HUES6 (cell line): ENCODE data around the gene COL15A1.

Experiments used
- H3K27ac ChIP-seq: 2 replicates; pipeline ENCODE4 v1.7.0; 2013; ENCODE audit warnings: low read depth, mild to moderate bottlenecking, low read length, inconsistent platforms
- H3K27me3 ChIP-seq: 2 replicates; pipeline ENCODE4 v1.6.1; 2013; ENCODE audit warnings: low read length; ENCODE audit not compliant: control insufficient read depth, insufficient read depth
- H3K36me3 ChIP-seq: 2 replicates; pipeline ENCODE4 v1.6.1; 2013; ENCODE audit warnings: low read length; ENCODE audit not compliant: control insufficient read depth, insufficient read depth
- H3K4me1 ChIP-seq: 2 replicates; pipeline ENCODE4 v1.6.1; 2013; ENCODE audit warnings: low read length; ENCODE audit not compliant: control insufficient read depth, insufficient read depth
- H3K4me3 ChIP-seq: 2 replicates; pipeline ENCODE4 v1.5.1; 2013; ENCODE audit warnings: low read depth, low read length
- H3K9ac ChIP-seq: one replicate; pipeline ENCODE4 v1.6.1; 2013; ENCODE audit warnings: mild to moderate bottlenecking, low read length
- H3K9me3 ChIP-seq: 2 replicates; pipeline ENCODE4 v1.6.1; 2013; ENCODE audit warnings: low read depth, low read length; ENCODE audit not compliant: control insufficient read depth, insufficient read depth

COL15A1 gene

GRCh38 chr9:98983295-98984268 lies 39.9 kb downstream of the COL15A1 start:
- no peaks in the 10 kb centered on the region for H3K9me3 ChIP-seq
- no peaks in the 10 kb centered on the region for H3K27me3 ChIP-seq
- no peak overlapping the region for H3K4me3 ChIP-seq
- H3K4me1 ChIP-seq: no peaks in the 10 kb centered on the region
- no peak overlapping the region for H3K27ac ChIP-seq
- no peak overlapping the region for H3K9ac ChIP-seq
- H3K36me3 ChIP-seq: no peaks in the 10 kb centered on the region

- Histone ChIP-seq H3K27ac (no peak overlapping the region), H3K9me3 (no peaks in the 10 kb centered on the region), H3K4me1 (peaks cover 8% of the 10 kb centered on the region; the same call in 1 of the 2 replicates), H3K36me3 (no peaks in the 10 kb centered on the region), H3K4me3 (no peak overlapping the region), H3K27me3 (no peaks in the 10 kb centered on the region), H3K9ac (no peak overlapping the region)
Measured at GRCh38 chr9:98985596-98985995, 41.9 kb downstream of the COL15A1 start.

GRCh38 chr9:98986866-98987651 lies 43.4 kb downstream of the COL15A1 start:
- Histone ChIP-seq H3K9ac (no peak overlapping the region), H3K4me3 (no peak overlapping the region), H3K9me3 (peaks cover 5% of the 10 kb centered on the region; the same call in 1 of the 2 replicates), H3K27me3 (no peaks in the 10 kb centered on the region), H3K36me3 (no peaks in the 10 kb centered on the region), H3K4me1 (peaks cover 8% of the 10 kb centered on the region; the same call in 1 of the 2 replicates), H3K27ac (no peak overlapping the region)

GRCh38 chr9:98989036-98990000 lies 45.6 kb downstream of the COL15A1 start:
- Histone ChIP-seq H3K27ac (no peak overlapping the region), H3K4me1 (peaks cover 8% of the 10 kb centered on the region; the same call in 1 of the 2 replicates)

GRCh38 chr9:98990181-98990870 lies 46.6 kb downstream of the COL15A1 start:
- Histone ChIP-seq H3K4me1 (peaks cover 8% of the 10 kb centered on the region; the same call in 1 of the 2 replicates), H3K36me3 (no peaks in the 10 kb centered on the region), H3K27ac (no peak overlapping the region), H3K27me3 (no peaks in the 10 kb centered on the region), H3K4me3 (no peak overlapping the region), H3K9me3 (peaks cover 19% of the 10 kb centered on the region), H3K9ac (no peak overlapping the region)

More at GRCh38 chr9:98989036-98990000, 45.6 kb downstream of the COL15A1 start:
- Histone ChIP-seq H3K4me3 (no peak overlapping the region), H3K36me3 (no peaks in the 10 kb centered on the region), H3K27me3 (no peaks in the 10 kb centered on the region), H3K9ac (no peak overlapping the region), H3K9me3 (peaks cover 19% of the 10 kb centered on the region)

- H3K9me3 ChIP-seq: peaks cover 19% of the 10 kb centered on the region
- no peak overlapping the region for H3K4me3 ChIP-seq
- no peaks in the 10 kb centered on the region for H3K36me3 ChIP-seq
- peaks cover 8% of the 10 kb centered on the region; the same call in 1 of the 2 replicates for H3K4me1 ChIP-seq
- no peak overlapping the region for H3K27ac ChIP-seq
- H3K9ac ChIP-seq: no peak overlapping the region
- H3K27me3 ChIP-seq: no peaks in the 10 kb centered on the region
Measured at GRCh38 chr9:98992107-98992884, 48.6 kb downstream of the COL15A1 start.

GRCh38 chr9:98992885-98993569 lies 49.3 kb downstream of the COL15A1 start:
- Histone ChIP-seq H3K27me3 (no peaks in the 10 kb centered on the region), H3K4me1 (peaks cover 8% of the 10 kb centered on the region; the same call in 1 of the 2 replicates), H3K36me3 (no peaks in the 10 kb centered on the region), H3K4me3 (no peak overlapping the region), H3K27ac (no peak overlapping the region), H3K9me3 (peaks cover 19% of the 10 kb centered on the region), H3K9ac (no peak overlapping the region)

- no peak overlapping the region for H3K27ac ChIP-seq
- H3K36me3 ChIP-seq: no peaks in the 10 kb centered on the region
- H3K9me3 ChIP-seq: peaks cover 19% of the 10 kb centered on the region
- H3K4me3 ChIP-seq: no peak overlapping the region
- H3K9ac ChIP-seq: no peak overlapping the region
- H3K4me1 ChIP-seq: peaks cover 12% of the 10 kb centered on the region
- no peaks in the 10 kb centered on the region for H3K27me3 ChIP-seq
Measured at GRCh38 chr9:98993570-98993945, 49.9 kb downstream of the COL15A1 start.
